A549 (cell line): Measurements from ENCODE around the gene CCDC33. TPM values are rescaled to one million over a fixed set of nuclear protein-coding genes. Genes with fewer than 3 reads are reported as not detected.

Experiments
- ATAC-seq, 2 experiments: fragments of 200-7000 bp in 1 of 2; fragments of >200 bp in 1 of 2; cut with Nextera tagmentation in 1 of 2; cut with Tn5 transposase in 1 of 2; 3 replicates each; pipeline versions ENCODE4 v1.8.0 to v1.9.1; 2018 to 2020; ENCODE audit warnings: mild to moderate bottlenecking in 1 of 2, moderate library complexity in 1 of 2
- CTCF ChIA-PET: fragments of 300-600 bp; sonication (Branson Sonifier 250); formaldehyde crosslinking; extraction: SDS; loops from one replicate; lab custom pipeline; 2021; ENCODE audit warnings: antibody characterized with exemption, inconsistent platforms; lab: Yijun Ruan, JAX
- POLR2A ChIA-PET: fragments of 350-600 bp; formaldehyde crosslinking; extraction: SDS; loops from one replicate; lab custom pipeline; 2021; ENCODE audit warnings: antibody characterized with exemption, inconsistent platforms; lab: Yijun Ruan, JAX
- DNase-seq, 2 experiments: peaks; one replicate each; pipeline versions ENCODE4 v3.0.0 to v3.0.0-alpha.2; 2011 to 2016; ENCODE audit warnings: low read depth in 1 of 2, low spot score in 1 of 2
- FAIRE-seq: peaks from 2 replicates; lab custom pipeline; 2011; peaks lifted over from hg19 to GRCh38; lab: Jason Lieb, UNC
- H3K27ac ChIP-seq, 2 experiments: fragments of >200 bp; sonication (Bioruptor Twin); formaldehyde crosslinking; 3 replicates each; pipeline ENCODE4 v1.5.1; 2016 to 2017
- H3K4me1 ChIP-seq: fragments of >200 bp; sonication (Bioruptor Twin); formaldehyde crosslinking; 3 replicates; pipeline ENCODE4 v1.6.1; 2016
- H3K4me2 ChIP-seq: fragments of >200 bp; sonication (Bioruptor Twin); formaldehyde crosslinking; 3 replicates; pipeline ENCODE4 v1.6.1; 2016
- H3K4me3 ChIP-seq: fragments of >200 bp; sonication (Bioruptor Twin); formaldehyde crosslinking; 3 replicates; pipeline ENCODE4 v1.5.1; 2016
- H3K9me3 ChIP-seq: fragments of >200 bp; sonication (Bioruptor Twin); formaldehyde crosslinking; 3 replicates; pipeline ENCODE4 v1.6.1; 2016
- BHLHE40 ChIP-seq: IDR thresholded peaks from 2 replicates; pipeline ENCODE4 v1.6.1; 2012; ENCODE audit warnings: low read depth, low read length, inconsistent platforms
- CHD2 ChIP-seq: fragments of 150-350 bp; IDR thresholded peaks from 2 replicates; pipeline ENCODE4 v1.6.1; 2014; ENCODE audit warnings: low read length; ENCODE audit not compliant: partially characterized antibody
- CHD4 ChIP-seq: fragments of 200-600 bp; sonication (generic); IDR thresholded peaks from 2 replicates; pipeline ENCODE4 v1.6.1; 2016; ENCODE audit warnings: antibody characterized with exemption, mild to moderate bottlenecking, borderline replicate concordance
- EHF ChIP-seq: fragments of 250-450 bp; sonication (Bioruptor Pico); IDR thresholded peaks from 2 replicates; pipeline ENCODE4 v1.5.0; 2020; ENCODE audit warnings: mild to moderate bottlenecking
- FOSB ChIP-seq: fragments of 250-450 bp; sonication (Bioruptor Pico); IDR thresholded peaks from 2 replicates; pipeline ENCODE4 v1.5.0; 2020; ENCODE audit warnings: mild to moderate bottlenecking, moderate library complexity
- FOXS1 ChIP-seq: fragments of 250-450 bp; sonication (Bioruptor Pico); IDR thresholded peaks from 2 replicates; pipeline ENCODE4 v1.5.0; 2020; ENCODE audit warnings: mild to moderate bottlenecking, moderate library complexity
- HDAC2 ChIP-seq: fragments of 200-600 bp; sonication (generic); IDR thresholded peaks from 2 replicates; pipeline ENCODE4 v1.6.1; 2016
- JUN ChIP-seq, 2 experiments: fragments of >200 bp; sonication (Bioruptor Twin); formaldehyde crosslinking; IDR thresholded peaks; 2 replicates in 1 of 2; 3 replicates in 1 of 2; pipeline ENCODE4 v1.6.1; 2016 to 2017
- JUNB ChIP-seq: fragments of >200 bp; sonication (Bioruptor Twin); formaldehyde crosslinking; IDR thresholded peaks from 2 replicates; pipeline ENCODE4 v1.6.1; 2016
- KDM1A ChIP-seq: fragments of 200-600 bp; sonication (generic); IDR thresholded peaks from 2 replicates; pipeline ENCODE4 v1.6.1; 2016; ENCODE audit warnings: low read depth, mild to moderate bottlenecking
- MAX ChIP-seq: IDR thresholded peaks from 2 replicates; pipeline ENCODE4 v1.6.1; 2012
- NPAS2 ChIP-seq: fragments of 250-450 bp; sonication (Bioruptor Pico); IDR thresholded peaks from 2 replicates; pipeline ENCODE4 v1.8.0; 2022; ENCODE audit warnings: mild to moderate bottlenecking, moderate library complexity, borderline replicate concordance
- PHF8 ChIP-seq: fragments of 200-600 bp; sonication (generic); IDR thresholded peaks from 2 replicates; pipeline ENCODE4 v1.6.1; 2016; ENCODE audit warnings: low read depth, mild to moderate bottlenecking, antibody characterized with exemption, moderate library complexity, borderline replicate concordance
- RCOR1 ChIP-seq: fragments of 150-350 bp; IDR thresholded peaks from 2 replicates; pipeline ENCODE4 v1.6.1; 2014; ENCODE audit warnings: antibody characterized with exemption, low read length, low read depth
- RNF2 ChIP-seq: fragments of 200-600 bp; sonication (generic); IDR thresholded peaks from 2 replicates; pipeline ENCODE4 v1.6.1; 2016; ENCODE audit warnings: low read depth, mild to moderate bottlenecking, antibody characterized with exemption, moderate library complexity, borderline replicate concordance
- SREBF2 ChIP-seq: fragments of 450-650 bp; IDR thresholded peaks from 2 replicates; pipeline ENCODE4 v1.6.1; 2014; ENCODE audit warnings: mild to moderate bottlenecking, moderate library complexity
- TFCP2L1 ChIP-seq: fragments of 250-450 bp; sonication (Bioruptor Pico); IDR thresholded peaks from 2 replicates; pipeline ENCODE4 v1.5.0; 2021; ENCODE audit warnings: mild to moderate bottlenecking
- TP53 ChIP-seq: fragments of 250-450 bp; sonication (Bioruptor Pico); IDR thresholded peaks from 2 replicates; pipeline ENCODE4 v1.5.0; 2021; ENCODE audit warnings: mild to moderate bottlenecking, moderate library complexity
- USF2 ChIP-seq: fragments of 450-650 bp; IDR thresholded peaks from 2 replicates; pipeline ENCODE4 v1.6.1; 2014; ENCODE audit warnings: antibody characterized with exemption
- ZC3H11A ChIP-seq: fragments of 450-650 bp; IDR thresholded peaks from 2 replicates; pipeline ENCODE4 v1.6.1; 2014; ENCODE audit warnings: antibody characterized with exemption, mild to moderate bottlenecking
- ZFP36 ChIP-seq: fragments of 450-650 bp; IDR thresholded peaks from 2 replicates; pipeline ENCODE4 v1.6.1; 2014; ENCODE audit warnings: borderline replicate concordance; ENCODE audit not compliant: partially characterized antibody
- ZSCAN20 ChIP-seq: fragments of 250-450 bp; sonication (Bioruptor Pico); IDR thresholded peaks from 2 replicates; pipeline ENCODE4 v1.8.0; 2022; ENCODE audit warnings: mild to moderate bottlenecking, moderate library complexity
- WGBS: methylation state at CpG from one replicate; pipeline ENCODE4 v1.1.6; 2017; ENCODE audit errors: missing lambda C conversion rate; 5-methylcytosine and 5-hydroxymethylcytosine counted together
- polyA plus RNA-seq, 4 experiments: library from polyadenylated mRNA; depleted of rRNA in 3 of 4; stranded (reverse); fragments of >200 nt; fragmentation: RNase III in 1 of 4; extraction: RNeasy Plus Mini Kit Qiagen cat#74134 plus additional on column Dnase treatment in 1 of 4; gene quantifications; 2 replicates in 3 of 4; 3 replicates in 1 of 4; pipeline ENCODE4 v1.2.3, GENCODE V29; 2011 to 2017
- TF ChIP-seq, protein P1 (sequence below): fragments of 250-450 bp; sonication (Bioruptor Pico); IDR thresholded peaks from 2 replicates; pipeline ENCODE4 v1.5.0; 2020; ENCODE audit warnings: low read depth, mild to moderate bottlenecking, moderate library complexity
- TF ChIP-seq, protein P2 (sequence below): IDR thresholded peaks from 2 replicates; pipeline ENCODE4 v1.6.1; 2012; ENCODE audit warnings: low read depth, borderline replicate concordance
- TF ChIP-seq, protein P3 (sequence below): fragments of 200-600 bp; sonication (generic); IDR thresholded peaks from 2 replicates; pipeline ENCODE4 v1.6.1; 2016; ENCODE audit warnings: antibody characterized with exemption, mild to moderate bottlenecking, moderate library complexity

CCDC33 gene
- polyA plus RNA-seq, 2 of the 4 experiments (the other 2 are of a cell fraction) = 5.9 to 9.2 TPM

- H3K27ac ChIP-seq = no peak overlapping the region
- FAIRE-seq (no peak), DNase-seq (no peak), ATAC-seq (no peak)
- WGBS = 43% methylated on average over 3 of the region's 4 CpGs
- H3K4me1 ChIP-seq = no peaks in the 10 kb centered on the region
- no peak overlapping the region for H3K4me3 ChIP-seq
- H3K4me2 ChIP-seq = no peak overlapping the region
- TF ChIP-seq, protein P1, sequence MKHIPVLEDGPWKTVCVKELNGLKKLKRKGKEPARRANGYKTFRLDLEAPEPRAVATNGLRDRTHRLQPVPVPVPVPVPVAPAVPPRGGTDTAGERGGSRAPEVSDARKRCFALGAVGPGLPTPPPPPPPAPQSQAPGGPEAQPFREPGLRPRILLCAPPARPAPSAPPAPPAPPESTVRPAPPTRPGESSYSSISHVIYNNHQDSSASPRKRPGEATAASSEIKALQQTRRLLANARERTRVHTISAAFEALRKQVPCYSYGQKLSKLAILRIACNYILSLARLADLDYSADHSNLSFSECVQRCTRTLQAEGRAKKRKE = no peak
- no peak for TF ChIP-seq CHD2
- TF ChIP-seq FOSB (CRISPR knock-in tag) = no peak
- no peak for TF ChIP-seq CHD4
- TF ChIP-seq, protein P2, sequence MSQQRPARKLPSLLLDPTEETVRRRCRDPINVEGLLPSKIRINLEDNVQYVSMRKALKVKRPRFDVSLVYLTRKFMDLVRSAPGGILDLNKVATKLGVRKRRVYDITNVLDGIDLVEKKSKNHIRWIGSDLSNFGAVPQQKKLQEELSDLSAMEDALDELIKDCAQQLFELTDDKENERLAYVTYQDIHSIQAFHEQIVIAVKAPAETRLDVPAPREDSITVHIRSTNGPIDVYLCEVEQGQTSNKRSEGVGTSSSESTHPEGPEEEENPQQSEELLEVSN = no peak
- TF ChIP-seq USF2 = no peak
- TF ChIP-seq JUN (IDR thresholded peaks at IDR 0.05) = no peak
- TF ChIP-seq NPAS2 = no peak
- TF ChIP-seq MAX = no peak
- TF ChIP-seq ZFP36 = no peak
- no peak for TF ChIP-seq TP53 (CRISPR knock-in tag)
- TF ChIP-seq RCOR1 = no peak
- TF ChIP-seq FOXS1 (CRISPR knock-in tag) = no peak
- TF ChIP-seq PHF8 = no peak
- TF ChIP-seq SREBF2 = no peak
- TF ChIP-seq JUNB = no peak
- TF ChIP-seq KDM1A = no peak
- TF ChIP-seq RNF2 = no peak
- TF ChIP-seq TFCP2L1 (CRISPR knock-in tag) = no peak
- TF ChIP-seq EHF (CRISPR knock-in tag) = no peak
- CTCF ChIA-PET = interaction anchor here (2.1 to 11.2 kb wide), 2 partner anchors 15 to 354 kb away, joined by 6 to 174 read pairs; no protein-coding TSS in a partner anchor
- POLR2A ChIA-PET = no interaction called here
- no peaks in the 10 kb centered on the region for H3K9me3 ChIP-seq
Measured at GRCh38 chr15:74326746-74327145, 90.6 kb downstream of the CCDC33 start.

DNA sequence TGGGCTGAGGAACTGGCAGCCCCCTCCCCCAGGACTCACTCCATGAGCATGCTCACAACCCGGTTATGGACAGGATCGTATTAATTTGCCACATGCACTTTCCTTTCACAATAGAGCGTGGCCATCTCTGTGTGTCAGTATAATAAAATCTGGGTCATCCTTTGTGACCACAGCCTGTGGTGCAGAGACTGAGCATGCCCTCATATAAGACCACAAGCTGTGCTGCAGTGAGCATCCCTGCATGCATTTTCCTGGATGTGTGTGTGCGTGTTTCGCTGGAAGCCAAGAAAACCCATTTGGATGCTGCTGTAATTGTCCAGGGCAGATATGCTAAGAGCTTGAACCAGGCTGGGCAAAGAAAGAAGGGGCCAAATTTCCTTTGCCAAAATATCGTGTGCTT, 91.6 kb downstream of the CCDC33 start:
- H3K4me3 ChIP-seq = no peak overlapping the region
- TF ChIP-seq, protein P3, sequence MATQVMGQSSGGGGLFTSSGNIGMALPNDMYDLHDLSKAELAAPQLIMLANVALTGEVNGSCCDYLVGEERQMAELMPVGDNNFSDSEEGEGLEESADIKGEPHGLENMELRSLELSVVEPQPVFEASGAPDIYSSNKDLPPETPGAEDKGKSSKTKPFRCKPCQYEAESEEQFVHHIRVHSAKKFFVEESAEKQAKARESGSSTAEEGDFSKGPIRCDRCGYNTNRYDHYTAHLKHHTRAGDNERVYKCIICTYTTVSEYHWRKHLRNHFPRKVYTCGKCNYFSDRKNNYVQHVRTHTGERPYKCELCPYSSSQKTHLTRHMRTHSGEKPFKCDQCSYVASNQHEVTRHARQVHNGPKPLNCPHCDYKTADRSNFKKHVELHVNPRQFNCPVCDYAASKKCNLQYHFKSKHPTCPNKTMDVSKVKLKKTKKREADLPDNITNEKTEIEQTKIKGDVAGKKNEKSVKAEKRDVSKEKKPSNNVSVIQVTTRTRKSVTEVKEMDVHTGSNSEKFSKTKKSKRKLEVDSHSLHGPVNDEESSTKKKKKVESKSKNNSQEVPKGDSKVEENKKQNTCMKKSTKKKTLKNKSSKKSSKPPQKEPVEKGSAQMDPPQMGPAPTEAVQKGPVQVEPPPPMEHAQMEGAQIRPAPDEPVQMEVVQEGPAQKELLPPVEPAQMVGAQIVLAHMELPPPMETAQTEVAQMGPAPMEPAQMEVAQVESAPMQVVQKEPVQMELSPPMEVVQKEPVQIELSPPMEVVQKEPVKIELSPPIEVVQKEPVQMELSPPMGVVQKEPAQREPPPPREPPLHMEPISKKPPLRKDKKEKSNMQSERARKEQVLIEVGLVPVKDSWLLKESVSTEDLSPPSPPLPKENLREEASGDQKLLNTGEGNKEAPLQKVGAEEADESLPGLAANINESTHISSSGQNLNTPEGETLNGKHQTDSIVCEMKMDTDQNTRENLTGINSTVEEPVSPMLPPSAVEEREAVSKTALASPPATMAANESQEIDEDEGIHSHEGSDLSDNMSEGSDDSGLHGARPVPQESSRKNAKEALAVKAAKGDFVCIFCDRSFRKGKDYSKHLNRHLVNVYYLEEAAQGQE = no peak
- TF ChIP-seq HDAC2 = no peak
- no peak for TF ChIP-seq BHLHE40
- TF ChIP-seq ZC3H11A = no peak
- TF ChIP-seq ZSCAN20 = no peak
- TF ChIP-seq JUN (IDR thresholded peaks at IDR 0.05) = no peak
- no peak for TF ChIP-seq CHD2
- H3K27ac ChIP-seq = no peak overlapping the region
- ChIA-PET CTCF (interaction anchor here (0.6 to 11.2 kb wide), 2 partner anchors 16 to 138 kb away, joined by 4 to 174 read pairs; no protein-coding TSS in a partner anchor), POLR2A (no interaction called here)
- ATAC-seq (no peak), DNase-seq (no peak), FAIRE-seq (no peak)
- no peak overlapping the region for H3K4me2 ChIP-seq
- 88% methylated on average over 6 of the region's 6 CpGs for WGBS
- H3K4me1 ChIP-seq = no peaks in the 10 kb centered on the region
- H3K9me3 ChIP-seq = no peaks in the 10 kb centered on the region
